ENCODE results near the gene HNRNPM.
"Not testable (repeated sequence)": the region's sequence is repeated elsewhere in the genome, so short reads cannot be mapped to it uniquely, and the experiment has no call there.

HNRNPM gene

GRCh38 chr19:8444677-8445487, at the start of gene HNRNPM:
HNRNPM (plus strand) TSS chr19:8444975; CDS start chr19:8444999, 24 bp downstream.
- peak; percentile 99 for DNase-seq

DNA sequence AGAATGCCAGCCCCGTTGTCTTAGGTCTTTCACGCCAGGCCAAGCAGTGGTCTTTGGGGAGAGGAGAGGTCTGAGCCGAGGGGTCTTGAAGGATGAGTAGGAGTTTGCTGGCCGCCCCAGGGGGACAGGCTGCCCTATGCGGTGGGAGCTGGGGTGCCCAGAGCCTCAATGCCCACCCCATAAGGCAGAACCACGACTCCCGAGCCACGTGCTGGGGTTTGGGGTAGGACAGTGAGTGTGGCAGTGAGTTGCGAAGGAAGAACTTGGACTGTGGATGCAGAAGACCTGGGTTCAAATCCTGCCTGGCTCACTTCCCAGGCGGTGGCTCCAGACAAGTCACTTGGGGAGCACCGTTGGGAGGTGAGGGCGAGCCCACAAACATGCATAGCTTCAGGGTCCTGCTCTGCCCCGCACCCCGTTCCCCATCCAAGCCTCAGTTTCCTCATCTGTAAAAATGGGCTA, 49.1 kb upstream of the HNRNPM start:
- no peak for DNase-seq

DNA sequence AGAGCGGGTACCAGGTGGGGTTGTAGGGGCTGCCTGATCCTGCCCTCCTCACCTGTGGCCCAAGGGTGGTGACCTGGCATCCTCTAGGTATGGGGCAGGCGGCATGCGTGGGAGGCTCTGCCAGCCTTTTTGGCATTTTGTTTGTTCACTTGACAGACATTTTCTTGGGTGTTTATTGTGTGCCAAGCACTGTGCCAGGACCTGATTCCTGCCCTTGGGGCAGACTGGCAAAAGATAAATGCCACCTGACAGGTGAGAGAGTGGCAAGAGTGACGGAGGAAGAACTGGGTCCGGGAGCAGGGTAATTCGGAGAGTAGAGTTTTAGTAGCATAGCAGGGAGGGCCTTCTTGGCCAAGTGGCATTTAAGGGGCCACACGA, 48.6 kb upstream of the HNRNPM start:
- DNase-seq = no peak

- peak; percentile 62 for DNase-seq
Measured at GRCh38 chr19:8396563-8397203, 48.1 kb upstream of the HNRNPM start.

DNA sequence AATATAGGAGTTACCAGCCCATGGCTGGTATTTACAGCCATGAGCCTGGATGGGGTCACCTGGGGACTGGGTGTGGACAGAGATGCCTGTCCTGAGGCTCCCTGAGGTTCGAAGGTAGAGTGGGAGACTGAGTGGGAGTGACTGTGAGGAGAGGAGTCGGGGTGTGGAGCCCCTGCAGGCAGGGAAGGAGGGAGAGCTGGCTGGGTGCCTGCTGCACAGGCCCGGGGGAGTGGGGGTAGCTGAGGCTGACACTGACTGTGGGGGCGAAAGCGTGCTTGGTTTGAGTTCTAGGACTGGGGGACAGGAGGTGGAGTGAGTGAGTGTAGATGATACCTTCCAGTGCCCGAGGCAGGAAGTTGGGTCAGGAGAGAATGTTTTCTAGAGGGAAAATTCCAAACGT, 47.5 kb upstream of the HNRNPM start:
- no peak for DNase-seq

DNA sequence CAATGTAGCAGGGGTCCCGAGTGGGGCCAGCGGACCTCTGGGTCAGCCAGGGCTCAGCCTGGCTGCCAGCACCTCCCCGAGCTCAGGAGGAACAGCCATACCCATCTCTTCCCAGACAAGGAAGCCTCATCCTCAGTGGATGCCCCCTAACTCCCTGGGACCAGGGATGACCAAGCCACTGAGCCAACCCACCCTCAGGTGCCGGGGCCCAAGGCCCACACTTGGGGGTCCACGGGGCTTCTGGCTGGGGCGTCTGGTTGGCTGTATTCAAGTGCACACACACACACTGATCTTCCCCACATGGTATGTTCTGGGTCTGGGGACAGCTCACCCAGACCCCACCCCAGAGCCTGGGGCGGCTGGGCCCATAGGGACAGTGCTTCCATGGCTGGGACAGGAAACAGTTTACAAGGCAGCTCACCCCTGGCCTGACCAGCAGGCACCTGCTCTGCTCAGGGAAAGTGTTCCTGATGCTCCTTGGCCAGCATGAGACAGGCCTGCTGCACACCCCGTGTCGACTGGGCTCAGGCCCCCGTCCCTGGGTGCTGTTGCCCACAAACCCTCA, 46.9 kb upstream of the HNRNPM start:
- no peak for DNase-seq

DNA sequence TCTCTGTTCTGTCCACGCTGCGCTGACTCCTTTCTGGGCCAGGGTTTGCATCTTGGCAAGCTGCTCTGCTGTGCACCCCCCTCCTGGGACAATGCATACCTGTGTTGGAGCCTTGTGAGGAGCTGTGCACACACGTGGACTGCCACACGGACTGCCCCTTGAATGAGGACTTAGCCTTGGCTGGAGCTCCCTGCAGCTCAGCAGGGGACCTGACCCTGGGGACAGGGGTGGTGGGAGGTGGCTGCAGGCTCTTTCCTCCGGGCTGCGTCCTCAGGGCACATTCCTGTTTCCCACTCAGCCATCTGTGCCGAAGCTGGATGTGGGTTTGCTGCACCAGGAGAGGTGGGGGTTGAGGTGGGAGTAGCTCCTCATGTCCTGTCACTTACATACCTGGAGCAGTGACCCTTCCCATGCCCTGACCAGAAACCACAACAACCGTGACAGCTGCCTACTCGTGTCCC, 46.4 kb upstream of the HNRNPM start:
- DNase-seq = no peak

- no peak for DNase-seq
Measured at GRCh38 chr19:8399681-8400188, 45.0 kb upstream of the HNRNPM start.

DNA sequence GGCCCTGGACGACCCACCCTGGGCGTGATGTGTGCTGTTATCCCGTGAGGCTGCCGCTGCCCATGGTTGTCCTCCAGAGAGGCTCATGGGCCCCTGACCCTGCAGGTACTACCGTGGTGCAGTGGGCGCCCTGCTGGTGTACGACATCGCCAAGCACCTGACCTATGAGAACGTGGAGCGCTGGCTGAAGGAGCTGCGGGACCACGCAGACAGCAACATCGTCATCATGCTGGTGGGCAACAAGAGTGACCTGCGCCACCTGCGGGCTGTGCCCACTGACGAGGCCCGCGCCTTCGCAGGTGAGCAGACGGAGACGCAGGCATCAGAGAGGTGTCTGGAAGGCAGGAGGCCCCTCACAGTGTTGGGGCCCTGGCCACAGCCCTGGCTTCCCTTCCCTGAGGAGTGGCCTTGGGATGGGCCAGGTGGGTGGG, 42.8 kb upstream of the HNRNPM start:
- no peak for DNase-seq

DNA sequence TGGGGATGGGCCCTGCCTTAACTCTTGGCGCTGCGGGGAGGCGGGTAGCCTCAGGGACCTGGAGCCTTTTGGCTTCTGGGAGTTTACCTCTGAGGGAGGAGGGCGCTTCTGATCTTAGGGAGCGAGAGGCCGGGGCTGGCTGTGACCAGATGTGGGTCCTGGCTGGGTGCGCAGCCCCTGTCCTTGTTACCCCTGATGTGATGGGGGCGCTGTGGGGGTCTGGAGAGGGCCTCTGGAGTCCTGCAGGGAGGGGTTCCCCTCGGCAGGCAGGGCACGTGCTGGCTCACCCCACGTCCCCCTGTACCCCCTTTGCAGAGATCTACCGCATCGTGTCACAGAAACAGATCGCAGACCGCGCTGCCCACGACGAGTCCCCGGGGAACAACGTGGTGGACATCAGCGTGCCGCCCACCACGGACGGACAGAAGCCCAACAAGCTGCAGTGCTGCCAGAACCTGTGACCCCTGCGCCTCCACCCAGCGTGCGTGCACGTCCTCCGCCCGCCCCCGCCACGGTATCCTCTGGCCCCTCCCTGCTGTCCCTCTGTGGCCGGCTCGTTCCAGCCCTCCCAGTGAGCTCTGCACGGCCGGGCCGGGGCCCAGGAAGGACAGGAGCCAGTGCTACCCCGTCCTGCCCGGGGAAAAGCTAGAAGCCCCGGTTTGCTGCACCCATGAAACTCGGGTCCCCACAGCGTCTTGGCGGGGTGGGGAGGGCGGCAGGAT, 41.5 kb upstream of the HNRNPM start:
- no peak for DNase-seq

DNA sequence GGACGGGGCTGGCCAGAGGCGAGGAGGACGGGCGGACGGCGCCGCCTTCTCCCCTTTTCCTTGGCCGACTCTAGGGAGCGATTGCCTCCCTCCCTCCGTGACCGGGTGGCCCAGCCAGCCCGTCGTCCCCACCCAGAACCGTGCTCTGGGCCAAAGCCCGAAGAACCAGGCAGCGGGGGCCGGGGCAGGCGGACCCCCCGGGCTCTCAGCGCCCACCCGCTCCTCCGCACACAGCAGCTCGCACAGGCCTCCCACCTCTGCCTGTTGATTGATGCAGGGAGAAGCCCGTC, 41.0 kb upstream of the HNRNPM start:
- no peak for DNase-seq

DNA sequence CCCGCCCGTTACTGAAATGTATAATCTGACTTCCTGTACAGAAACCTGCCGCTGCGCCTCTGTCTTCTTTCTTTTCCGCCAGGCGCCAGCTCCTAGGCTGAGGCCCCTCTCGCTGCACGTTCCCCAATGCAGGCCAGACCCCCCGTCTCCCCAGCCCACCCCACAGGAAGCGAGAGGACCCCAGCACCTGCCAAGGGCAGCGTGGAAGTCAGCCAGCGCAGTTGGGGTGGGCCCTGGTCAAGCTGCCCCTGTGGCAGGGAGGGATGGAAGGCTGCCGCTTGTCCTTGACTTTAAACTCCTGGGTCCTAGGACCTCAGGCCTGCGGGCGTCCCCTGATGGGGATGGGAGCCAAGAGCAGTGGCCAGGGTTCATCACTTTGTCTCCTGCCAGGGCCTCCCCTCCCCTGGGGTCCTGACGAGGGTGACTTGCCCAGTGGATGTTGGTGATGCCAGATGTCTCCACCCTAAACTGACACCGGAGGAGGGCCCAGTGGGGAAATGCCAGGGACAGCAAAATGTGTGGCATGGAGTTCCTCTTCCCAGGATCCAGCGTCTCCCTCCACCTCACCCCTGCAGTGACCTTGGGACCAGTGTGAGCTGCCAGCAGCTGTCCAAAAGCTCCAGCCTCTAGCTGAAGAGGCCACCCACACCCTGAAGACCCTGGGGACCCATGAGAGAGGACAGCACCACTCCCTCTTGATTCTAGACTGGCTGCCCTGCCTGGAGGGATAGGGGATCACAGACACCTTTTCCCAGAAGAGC, 40.2 kb upstream of the HNRNPM start:
- no peak for DNase-seq

DNA sequence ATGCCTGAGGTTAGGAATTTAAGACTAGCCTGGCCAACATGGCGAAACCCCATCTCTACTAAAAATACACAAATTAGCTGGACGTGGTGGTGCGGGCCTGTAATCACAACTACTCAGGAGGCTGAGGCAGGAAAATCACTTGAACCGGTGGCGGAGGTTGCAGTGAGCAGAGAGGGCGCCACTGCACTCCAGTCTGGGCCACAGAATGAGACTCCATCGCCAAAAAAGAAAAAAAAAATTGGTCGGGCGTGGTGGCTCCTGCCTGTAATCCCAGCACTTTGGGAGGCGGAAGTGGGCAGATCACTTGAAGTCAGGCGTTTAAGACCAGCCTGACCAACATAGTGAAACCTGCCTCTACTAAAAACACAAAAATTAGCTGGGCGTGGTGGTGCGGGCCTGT, 34.1 kb upstream of the HNRNPM start:
- DNase-seq = not testable (repeated sequence)

- peak; percentile 98 for DNase-seq
Measured at GRCh38 chr19:8412783-8413628, 31.8 kb upstream of the HNRNPM start, which contains the start of gene MARCHF2. MARCHF2 (plus strand) TSS chr19:8413305; CDS start chr19:8421841, 8,536 bp downstream.

GRCh38 chr19:8413629-8413995, 31.2 kb upstream of the HNRNPM start:
- no peak for DNase-seq

DNA sequence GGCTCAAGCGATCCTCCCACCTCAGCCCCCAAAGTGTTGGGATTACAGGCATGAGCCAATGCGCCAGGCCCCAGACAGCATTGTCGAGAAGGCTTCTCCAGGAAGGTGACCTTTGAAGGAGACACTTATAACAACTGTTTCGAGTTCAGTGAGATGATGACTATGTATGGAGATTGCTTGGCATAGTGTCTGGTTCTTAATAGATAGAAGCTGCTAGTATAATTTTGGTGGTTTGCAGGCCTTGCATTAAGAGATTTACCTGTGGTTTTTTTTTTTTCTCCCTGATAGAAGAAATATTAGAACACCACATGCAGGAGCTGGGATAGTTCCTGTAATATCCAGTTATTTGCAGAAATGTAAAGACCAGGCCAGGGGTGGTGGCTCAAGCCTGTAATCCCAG, 28.0 kb upstream of the HNRNPM start:
- no peak for DNase-seq

DNA sequence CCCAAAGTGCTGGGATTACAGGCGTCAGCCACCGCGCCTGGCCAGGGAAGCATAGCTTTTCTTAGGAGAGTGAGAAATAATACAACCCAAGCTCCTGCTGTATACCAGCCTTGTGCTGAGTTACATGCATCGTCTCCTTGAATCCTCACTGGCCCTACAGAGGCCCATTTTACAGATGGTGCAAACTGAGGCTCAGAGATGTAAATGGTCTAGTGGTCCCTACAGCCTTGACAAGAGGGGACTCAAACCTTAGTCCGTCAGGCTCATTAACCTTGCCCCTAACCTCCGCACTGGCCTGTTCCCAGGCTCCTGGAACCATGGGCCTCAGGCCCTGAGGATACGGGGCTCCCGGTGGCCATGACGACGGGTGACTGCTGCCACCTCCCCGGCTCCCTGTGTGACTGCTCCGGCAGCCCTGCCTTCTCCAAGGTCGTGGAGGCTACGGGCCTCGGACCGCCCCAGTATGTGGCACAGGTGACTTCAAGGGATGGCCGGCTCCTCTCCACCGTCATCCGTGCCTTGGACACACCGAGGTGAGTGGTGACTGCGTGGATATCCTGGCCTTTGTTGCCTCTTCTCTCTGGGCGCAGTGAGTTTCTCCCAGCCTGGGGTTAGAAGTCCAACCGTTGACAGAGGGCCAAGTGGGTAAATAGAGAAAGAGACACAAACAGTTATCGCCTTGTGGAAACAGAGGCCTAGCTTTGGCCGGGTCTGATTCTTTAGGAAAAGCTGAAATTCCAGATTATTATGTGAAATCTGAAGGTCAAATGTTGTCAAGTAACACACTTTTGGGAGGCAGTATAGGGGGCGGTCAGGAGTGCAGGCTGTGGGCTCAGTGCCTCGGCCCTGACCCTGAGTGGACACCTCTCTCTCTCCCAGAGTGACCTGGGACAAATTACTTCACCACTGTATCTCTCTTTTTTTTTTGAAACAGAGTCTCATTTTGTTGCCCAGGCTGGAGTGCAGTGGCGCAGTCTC, 23.0 kb upstream of the HNRNPM start:
- DNase-seq = no peak

- DNase-seq = peak; percentile 92
Measured at GRCh38 chr19:8423817-8424223, 21.0 kb upstream of the HNRNPM start.

DNA sequence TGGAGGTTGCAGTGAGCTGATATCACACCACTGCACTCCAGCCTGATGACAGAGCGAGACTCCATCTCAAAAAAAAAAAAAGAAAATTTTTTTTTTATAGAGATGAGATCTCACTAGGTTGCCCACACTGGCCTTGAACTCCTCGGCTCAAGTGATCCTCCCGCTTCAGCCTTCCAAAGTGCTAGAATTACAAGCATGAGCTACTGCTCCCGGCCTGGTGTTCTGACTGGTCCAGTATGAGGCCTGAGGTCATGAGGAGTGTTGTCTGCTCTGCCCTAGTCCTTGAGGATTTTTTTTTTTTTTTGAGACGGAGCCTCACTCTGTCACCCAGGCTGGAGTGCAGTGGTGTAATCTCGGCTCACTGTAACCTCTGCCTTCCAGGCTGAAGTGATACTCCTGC, 19.4 kb upstream of the HNRNPM start:
- not testable (repeated sequence) for DNase-seq

DNA sequence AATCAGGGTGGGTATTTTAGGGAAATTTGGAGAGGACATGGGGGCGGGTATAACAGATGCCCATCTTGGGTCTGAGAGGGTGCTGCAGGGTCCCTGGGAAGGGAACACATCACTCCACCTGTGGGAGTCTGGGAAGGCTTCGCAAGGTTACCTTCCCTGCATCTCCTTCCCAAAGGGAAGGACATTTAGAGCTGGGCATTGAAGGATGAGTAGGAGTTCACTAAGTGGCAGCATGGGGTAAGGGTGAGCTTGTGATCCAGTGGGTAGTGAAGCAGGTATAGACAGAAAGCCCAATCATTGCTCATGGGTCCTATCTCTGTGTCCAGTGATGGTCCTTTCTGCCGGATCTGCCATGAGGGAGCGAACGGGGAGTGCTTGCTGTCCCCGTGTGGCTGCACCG, 18.5 kb upstream of the HNRNPM start:
- DNase-seq = no peak

Measured in right hindlimb (tissue), 1 donor.